ENCODE measurements around the gene IFT80.
"Not testable (repeated sequence)": the region's sequence is repeated elsewhere in the genome, so short reads cannot be mapped to it uniquely, and the experiment has no call there.

Gene IFT80

GRCh38 chr3:160253298-160253697 is 145.7 kb downstream of the IFT80 start:
- DNase-seq = no peak

GRCh38 chr3:160247766-160248165 is 151.3 kb downstream of the IFT80 start:
- DNase-seq = no peak

- no peak for DNase-seq
These were observed 153.7 kb downstream of the IFT80 start for GRCh38 chr3:160245261-160245800.

- not testable (repeated sequence) for DNase-seq
These were observed 158.3 kb downstream of the IFT80 start for GRCh38 chr3:160240719-160241118.

- no peak for DNase-seq
These were observed 167.0 kb downstream of the IFT80 start for GRCh38 chr3:160232014-160232413.

GRCh38 chr3:160227419-160227818 is 171.6 kb downstream of the IFT80 start:
- DNase-seq = no peak

- no peak for DNase-seq
These were observed 172.8 kb downstream of the IFT80 start for GRCh38 chr3:160226026-160226907.

GRCh38 chr3:160225176-160226025 is 173.6 kb downstream of the IFT80 start, which contains the start of gene C3orf80:
Gene C3orf80, plus strand, starts transcription at chr3:160225422. Its CDS starts 214 bp downstream, at chr3:160225636.
- no peak for DNase-seq

GRCh38 chr3:160224811-160225175 is 174.2 kb downstream of the IFT80 start:
- DNase-seq = no peak

- DNase-seq = no peak
These were observed 174.8 kb downstream of the IFT80 start for GRCh38 chr3:160224256-160224655.

GRCh38 chr3:160221019-160221418 is 178.0 kb downstream of the IFT80 start:
- no peak for DNase-seq

- DNase-seq = no peak
These were observed 179.0 kb downstream of the IFT80 start for GRCh38 chr3:160220038-160220437.

- no peak for DNase-seq
These were observed 180.9 kb downstream of the IFT80 start for GRCh38 chr3:160218136-160218535.

GRCh38 chr3:160217675-160218074 is 181.3 kb downstream of the IFT80 start:
- no peak for DNase-seq

- DNase-seq = no peak
These were observed 185.8 kb downstream of the IFT80 start for GRCh38 chr3:160213191-160213590.

GRCh38 chr3:160210799-160211221 is 188.2 kb downstream of the IFT80 start:
- DNase-seq = no peak

GRCh38 chr3:160210341-160210740 is 188.7 kb downstream of the IFT80 start:
- no peak for DNase-seq
